HepG2 (cell line): ENCODE data around the gene PRRT1. TPM values are rescaled to one million over a fixed set of nuclear protein-coding genes. Genes with fewer than 3 reads are reported as not detected.
A peak's percentile ranks its signal among the peaks of the same experiment; 100 is the strongest.

ENCODE experiments used
- ARNT ChIP-seq: fragments of 450-650 bp; IDR thresholded peaks from 2 replicates; pipeline ENCODE4 v1.6.1; 2017
- GTF2F1 ChIP-seq: fragments of 150-350 bp; IDR thresholded peaks from 2 replicates; pipeline ENCODE4 v1.6.1; 2014; ENCODE audit warnings: low read length
- MAFG ChIP-seq: sonication (generic); formaldehyde crosslinking; IDR thresholded peaks from 2 replicates; pipeline ENCODE4 v1.5.1; 2020; ENCODE audit warnings: mild to moderate bottlenecking, missing genetic modification reagents
- MED13 ChIP-seq: sonication (generic); formaldehyde crosslinking; IDR thresholded peaks from 2 replicates; pipeline ENCODE4 v1.5.0; 2020; ENCODE audit warnings: missing genetic modification reagents
- MYC ChIP-seq: sonication (generic); formaldehyde crosslinking; IDR thresholded peaks from 2 replicates; pipeline ENCODE4 v1.9.0; 2021; ENCODE audit warnings: missing genetic modification reagents, borderline replicate concordance
- NAIF1 ChIP-seq: sonication (generic); formaldehyde crosslinking; IDR thresholded peaks from 2 replicates; pipeline ENCODE4 v1.5.0; 2020; ENCODE audit warnings: mild to moderate bottlenecking, missing genetic modification reagents, borderline replicate concordance
- NONO ChIP-seq, 2 experiments: fragments of 450-650 bp in 1 of 2; sonication (generic) in 1 of 2; formaldehyde crosslinking in 1 of 2; IDR thresholded peaks in 1 of 2; conservative IDR thresholded peaks in 1 of 2; 2 replicates each; pipeline versions ENCODE4 v1.6.1 to v1.8.0; 2017 to 2022; ENCODE audit warnings: mild to moderate bottlenecking in 1 of 2, missing genetic modification reagents in 1 of 2, moderate library complexity in 1 of 2
- RARA ChIP-seq: IDR thresholded peaks from 2 replicates; pipeline ENCODE4 v1.6.1; 2016; ENCODE audit warnings: missing genetic modification reagents, missing compliant biosample characterization
- SMYD3 ChIP-seq: sonication (generic); formaldehyde crosslinking; IDR thresholded peaks from 2 replicates; pipeline ENCODE4 v1.8.1; 2023; ENCODE audit warnings: mild to moderate bottlenecking, missing genetic modification reagents
- SOX13 ChIP-seq, 3 experiments: fragments of 450-650 bp in 1 of 3; sonication (generic) in 1 of 3; formaldehyde crosslinking in 1 of 3; IDR thresholded peaks in 2 of 3; conservative IDR thresholded peaks in 1 of 3; 2 replicates each; pipeline versions ENCODE4 v1.5.0 to v1.6.1; 2016 to 2020; ENCODE audit warnings: antibody characterized with exemption in 1 of 3, mild to moderate bottlenecking in 1 of 3, missing compliant biosample characterization in 1 of 3, missing genetic modification reagents in 1 of 3, moderate library complexity in 1 of 3
- ZNF619 ChIP-seq: sonication (generic); formaldehyde crosslinking; IDR thresholded peaks from 2 replicates; pipeline ENCODE4 v1.4.0; 2020; ENCODE audit warnings: mild to moderate bottlenecking, missing genetic modification reagents
- ZNF747 ChIP-seq: sonication (generic); formaldehyde crosslinking; IDR thresholded peaks from 2 replicates; pipeline ENCODE4 v1.8.1; 2023; ENCODE audit warnings: missing genetic modification reagents, mild to moderate bottlenecking, borderline replicate concordance
- ZSCAN31 ChIP-seq: sonication (generic); formaldehyde crosslinking; IDR thresholded peaks from 2 replicates; pipeline ENCODE4 v1.5.0; 2020; ENCODE audit warnings: low read depth, mild to moderate bottlenecking, missing genetic modification reagents
- polyA plus RNA-seq, 8 experiments: library from polyadenylated mRNA; depleted of rRNA in 3 of 8; stranded (reverse) in 7 of 8; unstranded in 1 of 8; fragments of >200 nt; fragmentation: Illumina TruSeq in 4 of 8; extraction: Trizol in 4 of 8; gene quantifications; 2 replicates each; pipeline versions ENCODE4 v1.2.1 to v1.2.3, GENCODE V29; 2011 to 2016; ENCODE audit warnings: low read depth in 4 of 8, missing spikeins in 1 of 8, mixed read lengths in 1 of 8; ENCODE audit not compliant: insufficient read depth in 1 of 8
- total RNA-seq, 5 experiments: library from RNA; depleted of rRNA; stranded (reverse); fragments of >200 nt; fragmentation: Illumina TruSeq; extraction: Trizol; gene quantifications; 2 replicates each; pipeline ENCODE4 v1.2.3, GENCODE V29; 2016; ENCODE audit warnings: low read depth in 1 of 5
- TF ChIP-seq, protein P1 (sequence below): IDR thresholded peaks from 2 replicates; pipeline ENCODE4 v1.6.1; 2012; ENCODE audit warnings: low read length, improper control_type of control experiment
- TF ChIP-seq, protein P2 (sequence below): sonication (generic); formaldehyde crosslinking; IDR thresholded peaks from 2 replicates; pipeline ENCODE4; 2020; ENCODE audit warnings: missing genetic modification reagents, mild to moderate bottlenecking, borderline replicate concordance
- TF ChIP-seq, protein P3 (sequence below): sonication (generic); formaldehyde crosslinking; IDR thresholded peaks from 2 replicates; pipeline ENCODE4 v1.5.0; 2020; ENCODE audit warnings: mild to moderate bottlenecking, missing genetic modification reagents

Gene PRRT1
- total and polyA plus RNA-seq, 2 of the 13 experiments (the other 11 are each of a cell fraction or from before 2014, with no cell fraction given) = 0.64 to 1.4 TPM

DNA sequence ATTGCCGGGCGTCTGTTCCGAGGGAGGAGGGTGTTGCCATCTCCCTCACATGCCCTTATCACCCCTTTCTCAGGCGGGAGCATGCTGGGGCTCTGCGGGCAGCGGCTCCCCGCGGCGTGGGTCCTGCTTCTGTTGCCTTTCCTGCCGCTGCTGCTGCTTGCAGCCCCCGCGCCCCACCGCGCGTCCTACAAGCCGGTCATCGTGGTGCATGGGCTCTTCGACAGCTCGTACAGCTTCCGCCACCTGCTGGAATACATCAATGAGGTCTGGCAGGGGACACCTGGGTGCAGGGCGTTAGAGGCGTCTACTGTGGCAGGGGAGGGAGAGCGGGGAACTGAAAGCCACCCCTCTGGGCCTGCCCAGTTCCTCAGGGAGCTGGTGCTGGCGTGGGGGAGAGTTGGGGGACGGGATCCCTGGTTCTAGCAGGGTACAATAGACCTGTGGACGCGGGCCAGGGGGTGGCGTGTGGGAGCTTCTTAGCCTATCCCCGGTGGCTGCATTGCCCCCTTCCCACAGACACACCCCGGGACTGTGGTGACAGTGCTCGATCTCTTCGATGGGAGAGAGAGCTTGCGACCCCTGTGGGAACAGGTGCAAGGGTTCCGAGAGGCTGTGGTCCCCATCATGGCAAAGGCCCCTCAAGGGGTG is 2.9 kb upstream of the PRRT1 start (continued):
- TF ChIP-seq, protein P1, sequence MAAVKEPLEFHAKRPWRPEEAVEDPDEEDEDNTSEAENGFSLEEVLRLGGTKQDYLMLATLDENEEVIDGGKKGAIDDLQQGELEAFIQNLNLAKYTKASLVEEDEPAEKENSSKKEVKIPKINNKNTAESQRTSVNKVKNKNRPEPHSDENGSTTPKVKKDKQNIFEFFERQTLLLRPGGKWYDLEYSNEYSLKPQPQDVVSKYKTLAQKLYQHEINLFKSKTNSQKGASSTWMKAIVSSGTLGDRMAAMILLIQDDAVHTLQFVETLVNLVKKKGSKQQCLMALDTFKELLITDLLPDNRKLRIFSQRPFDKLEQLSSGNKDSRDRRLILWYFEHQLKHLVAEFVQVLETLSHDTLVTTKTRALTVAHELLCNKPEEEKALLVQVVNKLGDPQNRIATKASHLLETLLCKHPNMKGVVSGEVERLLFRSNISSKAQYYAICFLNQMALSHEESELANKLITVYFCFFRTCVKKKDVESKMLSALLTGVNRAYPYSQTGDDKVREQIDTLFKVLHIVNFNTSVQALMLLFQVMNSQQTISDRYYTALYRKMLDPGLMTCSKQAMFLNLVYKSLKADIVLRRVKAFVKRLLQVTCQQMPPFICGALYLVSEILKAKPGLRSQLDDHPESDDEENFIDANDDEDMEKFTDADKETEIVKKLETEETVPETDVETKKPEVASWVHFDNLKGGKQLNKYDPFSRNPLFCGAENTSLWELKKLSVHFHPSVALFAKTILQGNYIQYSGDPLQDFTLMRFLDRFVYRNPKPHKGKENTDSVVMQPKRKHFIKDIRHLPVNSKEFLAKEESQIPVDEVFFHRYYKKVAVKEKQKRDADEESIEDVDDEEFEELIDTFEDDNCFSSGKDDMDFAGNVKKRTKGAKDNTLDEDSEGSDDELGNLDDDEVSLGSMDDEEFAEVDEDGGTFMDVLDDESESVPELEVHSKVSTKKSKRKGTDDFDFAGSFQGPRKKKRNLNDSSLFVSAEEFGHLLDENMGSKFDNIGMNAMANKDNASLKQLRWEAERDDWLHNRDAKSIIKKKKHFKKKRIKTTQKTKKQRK = no peak
- TF ChIP-seq ZNF619 (CRISPR knock-in tag) (peak; percentile 62; the same call in 1 of the 2 replicates), MAFG (CRISPR knock-in tag) (no peak), RARA (CRISPR knock-in tag) (no peak), MED13 (CRISPR knock-in tag) (no peak), SMYD3 (CRISPR knock-in tag) (peak; percentile 86), ARNT (no peak), GTF2F1 (no peak), ZSCAN31 (CRISPR knock-in tag) (peak; percentile 47; the same call in 1 of the 2 replicates), SOX13 (IDR thresholded peaks at IDR 0.05) (0 out of 2 replicates have a peak, but pooled peaks have one; percentile 14), SOX13 (CRISPR knock-in tag; conservative IDR thresholded peaks at IDR 0.05 in 1 of 2, IDR thresholded peaks at IDR 0.05 in 1 of 2) (no peak; a peak in 1 of 4 replicates), NONO (IDR thresholded peaks at IDR 0.05) (no peak), NONO (CRISPR knock-in tag; conservative IDR thresholded peaks at IDR 0.05) (peak; percentile 83), NAIF1 (peak; percentile 2; the same call in 1 of the 2 replicates), ZNF747 (CRISPR knock-in tag) (0 out of 2 replicates have a peak, but pooled peaks have one; percentile 23), MYC (CRISPR knock-in tag) (peak; percentile 68; the same call in 1 of the 2 replicates)
- TF ChIP-seq, protein P2, sequence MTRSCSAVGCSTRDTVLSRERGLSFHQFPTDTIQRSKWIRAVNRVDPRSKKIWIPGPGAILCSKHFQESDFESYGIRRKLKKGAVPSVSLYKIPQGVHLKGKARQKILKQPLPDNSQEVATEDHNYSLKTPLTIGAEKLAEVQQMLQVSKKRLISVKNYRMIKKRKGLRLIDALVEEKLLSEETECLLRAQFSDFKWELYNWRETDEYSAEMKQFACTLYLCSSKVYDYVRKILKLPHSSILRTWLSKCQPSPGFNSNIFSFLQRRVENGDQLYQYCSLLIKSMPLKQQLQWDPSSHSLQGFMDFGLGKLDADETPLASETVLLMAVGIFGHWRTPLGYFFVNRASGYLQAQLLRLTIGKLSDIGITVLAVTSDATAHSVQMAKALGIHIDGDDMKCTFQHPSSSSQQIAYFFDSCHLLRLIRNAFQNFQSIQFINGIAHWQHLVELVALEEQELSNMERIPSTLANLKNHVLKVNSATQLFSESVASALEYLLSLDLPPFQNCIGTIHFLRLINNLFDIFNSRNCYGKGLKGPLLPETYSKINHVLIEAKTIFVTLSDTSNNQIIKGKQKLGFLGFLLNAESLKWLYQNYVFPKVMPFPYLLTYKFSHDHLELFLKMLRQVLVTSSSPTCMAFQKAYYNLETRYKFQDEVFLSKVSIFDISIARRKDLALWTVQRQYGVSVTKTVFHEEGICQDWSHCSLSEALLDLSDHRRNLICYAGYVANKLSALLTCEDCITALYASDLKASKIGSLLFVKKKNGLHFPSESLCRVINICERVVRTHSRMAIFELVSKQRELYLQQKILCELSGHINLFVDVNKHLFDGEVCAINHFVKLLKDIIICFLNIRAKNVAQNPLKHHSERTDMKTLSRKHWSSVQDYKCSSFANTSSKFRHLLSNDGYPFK (CRISPR knock-in tag) = peak; percentile 16
- TF ChIP-seq, protein P3, sequence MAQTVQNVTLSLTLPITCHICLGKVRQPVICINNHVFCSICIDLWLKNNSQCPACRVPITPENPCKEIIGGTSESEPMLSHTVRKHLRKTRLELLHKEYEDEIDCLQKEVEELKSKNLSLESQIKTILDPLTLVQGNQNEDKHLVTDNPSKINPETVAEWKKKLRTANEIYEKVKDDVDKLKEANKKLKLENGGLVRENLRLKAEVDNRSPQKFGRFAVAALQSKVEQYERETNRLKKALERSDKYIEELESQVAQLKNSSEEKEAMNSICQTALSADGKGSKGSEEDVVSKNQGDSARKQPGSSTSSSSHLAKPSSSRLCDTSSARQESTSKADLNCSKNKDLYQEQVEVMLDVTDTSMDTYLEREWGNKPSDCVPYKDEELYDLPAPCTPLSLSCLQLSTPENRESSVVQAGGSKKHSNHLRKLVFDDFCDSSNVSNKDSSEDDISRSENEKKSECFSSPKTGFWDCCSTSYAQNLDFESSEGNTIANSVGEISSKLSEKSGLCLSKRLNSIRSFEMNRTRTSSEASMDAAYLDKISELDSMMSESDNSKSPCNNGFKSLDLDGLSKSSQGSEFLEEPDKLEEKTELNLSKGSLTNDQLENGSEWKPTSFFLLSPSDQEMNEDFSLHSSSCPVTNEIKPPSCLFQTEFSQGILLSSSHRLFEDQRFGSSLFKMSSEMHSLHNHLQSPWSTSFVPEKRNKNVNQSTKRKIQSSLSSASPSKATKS = no peak
